HepG2 (cell line): ENCODE data around the gene RIF1. TPM values are rescaled to one million over a fixed set of nuclear protein-coding genes. Genes with fewer than 3 reads are reported as not detected.

Experiments
- ATAC-seq: fragments of 200-7000 bp; cut with Tn5 transposase; 3 replicates; pipeline ENCODE4 v1.9.1; 2020; ENCODE audit warnings: mild to moderate bottlenecking, moderate library complexity
- BruUV-seq: library from RNA; stranded (reverse); fragments of 400-500 nt; replicated peaks from 2 replicates; lab custom pipeline; 2021; lab: Mats Ljungman, UMichigan
- CTCF ChIA-PET: fragments of 300-600 bp; formaldehyde crosslinking; extraction: SDS; loops from one replicate; lab custom pipeline; 2021; ENCODE audit warnings: low total read pairs, inconsistent platforms, low intra/inter-chr PET ratio; lab: Yijun Ruan, JAX
- POLR2A ChIA-PET: fragments of 350-600 bp; sonication (Branson Sonifier 250); formaldehyde crosslinking; loops from one replicate; lab custom pipeline; 2020; ENCODE audit warnings: antibody characterized with exemption, inconsistent platforms; lab: Yijun Ruan, JAX
- DNase-seq: peaks from one replicate; pipeline ENCODE4 v3.0.0-alpha.2; 2015; ENCODE audit warnings: low spot score
- FAIRE-seq: peaks from 3 replicates; lab custom pipeline; 2011; peaks lifted over from hg19 to GRCh38; lab: Jason Lieb, UNC
- H2AFZ ChIP-seq: one replicate; pipeline ENCODE4 v1.6.1; 2011; ENCODE audit warnings: low read length, inconsistent platforms
- H3K27ac ChIP-seq: fragments of 300-600 bp; 3 replicates; pipeline ENCODE4 v1.8.0; 2011; ENCODE audit warnings: mixed run types, mild to moderate bottlenecking, mixed read lengths, low read length, inconsistent platforms; ENCODE audit not compliant: insufficient read depth; ENCODE audit errors: extremely low read length
- H3K27me3 ChIP-seq, 2 experiments: fragments of 200-600 bp in 1 of 2; 2 replicates in 1 of 2; 3 replicates in 1 of 2; pipeline versions ENCODE4 v1.6.0 to v1.8.0; 2011; ENCODE audit warnings: low read length in 2 of 2, mild to moderate bottlenecking in 2 of 2, moderate library complexity in 2 of 2, inconsistent platforms in 1 of 2; ENCODE audit not compliant: insufficient read depth in 2 of 2, control insufficient read depth in 1 of 2
- H3K36me3 ChIP-seq, 2 experiments: fragments of 200-600 bp in 1 of 2; replicated peaks in 1 of 2; 2 replicates in 1 of 2; 3 replicates in 1 of 2; pipeline versions ENCODE4 v1.5.1 to v1.8.0; 2011; ENCODE audit warnings: low read length in 2 of 2, inconsistent platforms in 1 of 2; ENCODE audit not compliant: insufficient read depth in 2 of 2, control insufficient read depth in 1 of 2
- H3K4me1 ChIP-seq: 2 replicates; pipeline ENCODE4 v1.5.1; 2012; ENCODE audit warnings: low read length, inconsistent platforms; ENCODE audit not compliant: insufficient read depth
- H3K4me2 ChIP-seq: 2 replicates; pipeline ENCODE4 v1.6.0; 2011; ENCODE audit warnings: low read depth, low read length, inconsistent platforms
- H3K4me3 ChIP-seq, 3 experiments: fragments of 200-600 bp in 1 of 3; sonication (generic), shearing (Covaris generic) in 1 of 3; replicated peaks in 1 of 3; 2 replicates each; pipeline ENCODE4 v1.5.1; 2011 to 2016; ENCODE audit warnings: low read length in 3 of 3, inconsistent platforms in 2 of 3, low read depth in 2 of 3, mild to moderate bottlenecking in 2 of 3, control low read depth in 1 of 3, mixed read lengths in 1 of 3; ENCODE audit not compliant: insufficient read depth in 1 of 3
- H3K79me2 ChIP-seq: one replicate; pipeline ENCODE4 v1.6.1; 2011; ENCODE audit warnings: low read length, inconsistent platforms; ENCODE audit not compliant: insufficient read depth
- H3K9ac ChIP-seq: 2 replicates; pipeline ENCODE4 v1.6.0; 2011; ENCODE audit warnings: mild to moderate bottlenecking, low read depth, low read length, inconsistent platforms; ENCODE audit not compliant: insufficient read depth
- H3K9me3 ChIP-seq: 2 replicates; pipeline ENCODE4 v1.5.1; 2012; ENCODE audit warnings: mild to moderate bottlenecking, low read length
- H4K20me1 ChIP-seq: 2 replicates; pipeline ENCODE4 v1.6.0; 2011; ENCODE audit warnings: inconsistent platforms, mild to moderate bottlenecking, low read length, moderate library complexity; ENCODE audit not compliant: insufficient read depth
- CENPX ChIP-seq: sonication (generic); formaldehyde crosslinking; IDR thresholded peaks from 2 replicates; pipeline ENCODE4 v1.9.0; 2021; ENCODE audit warnings: mild to moderate bottlenecking, missing genetic modification reagents, moderate library complexity
- FOSL1 ChIP-seq: sonication (generic); formaldehyde crosslinking; IDR thresholded peaks from 2 replicates; pipeline ENCODE4 v1.9.0; 2021; ENCODE audit warnings: missing genetic modification reagents, borderline replicate concordance
- FOSL2 ChIP-seq: sonication (generic); formaldehyde crosslinking; IDR thresholded peaks from 2 replicates; pipeline ENCODE4 v1.4.0; 2020; ENCODE audit warnings: missing genetic modification reagents
- IKZF1 ChIP-seq: fragments of 450-650 bp; IDR thresholded peaks from 2 replicates; pipeline ENCODE4 v1.7.1; 2016
- NRL ChIP-seq: sonication (generic); formaldehyde crosslinking; IDR thresholded peaks from 2 replicates; pipeline ENCODE4 v1.5.0; 2020; ENCODE audit warnings: missing genetic modification reagents, mild to moderate bottlenecking, moderate library complexity, borderline replicate concordance
- PAX8 ChIP-seq: sonication (generic); formaldehyde crosslinking; IDR thresholded peaks from 2 replicates; pipeline ENCODE4 v1.8.0; 2022; ENCODE audit warnings: mild to moderate bottlenecking, missing genetic modification reagents, borderline replicate concordance
- RAD21 ChIP-seq: fragments of 450-650 bp; formaldehyde crosslinking; IDR thresholded peaks from 2 replicates; pipeline ENCODE4 v1.5.0; 2020; ENCODE audit warnings: mild to moderate bottlenecking
- SP1 ChIP-seq, 2 experiments: fragments of 450-650 bp in 1 of 2; sonication (generic) in 1 of 2; formaldehyde crosslinking in 1 of 2; IDR thresholded peaks; 2 replicates each; pipeline versions ENCODE4 v1.4.0 to v1.6.1; 2016 to 2020; ENCODE audit warnings: missing genetic modification reagents in 1 of 2
- TRIM24 ChIP-seq: sonication (generic); formaldehyde crosslinking; IDR thresholded peaks from 2 replicates; pipeline ENCODE4 v1.8.0; 2022; ENCODE audit warnings: mild to moderate bottlenecking, missing genetic modification reagents
- ZNF264 ChIP-seq: sonication (generic); formaldehyde crosslinking; IDR thresholded peaks from 2 replicates; pipeline ENCODE4 v1.4.0; 2020; ENCODE audit warnings: missing genetic modification reagents
- ZNF432 ChIP-seq: sonication (generic); formaldehyde crosslinking; IDR thresholded peaks from 2 replicates; pipeline ENCODE4 v1.5.0; 2020; ENCODE audit warnings: missing genetic modification reagents, mild to moderate bottlenecking, borderline replicate concordance
- ZNF496 ChIP-seq: sonication (generic); formaldehyde crosslinking; IDR thresholded peaks from 2 replicates; pipeline ENCODE4 v1.8.1; 2023; ENCODE audit warnings: mild to moderate bottlenecking, moderate library complexity, missing genetic modification reagents; ENCODE audit not compliant: insufficient replicate concordance
- ZNF777 ChIP-seq: sonication (generic); formaldehyde crosslinking; IDR thresholded peaks from 2 replicates; pipeline ENCODE4 v1.4.0; 2020; ENCODE audit warnings: missing genetic modification reagents
- WGBS: methylation state at CpG from one replicate; pipeline ENCODE4 v1.1.6; 2017; ENCODE audit warnings: low lambda C conversion rate; 5-methylcytosine and 5-hydroxymethylcytosine counted together
- in situ Hi-C: cut with HindIII; loops from 2 replicates; pipeline ENCODE4 v1.10.0; 2017; ENCODE audit warnings: low pct_unique_long_range_greater_than_20kb; ENCODE audit not compliant: extremely low pct_ligation_motif_present
- intact Hi-C: fragments of 100-400 bp; cut with micrococcal nuclease; formaldehyde crosslinking; loops from one replicate; pipeline ENCODE4 v1.10.0; 2022; ENCODE audit not compliant: unreplicated experiment
- polyA plus RNA-seq, 8 experiments: library from polyadenylated mRNA; depleted of rRNA in 3 of 8; stranded (reverse) in 7 of 8; unstranded in 1 of 8; fragments of >200 nt; fragmentation: Illumina TruSeq in 4 of 8; extraction: Trizol in 4 of 8; gene quantifications; 2 replicates each; pipeline versions ENCODE4 v1.2.1 to v1.2.3, GENCODE V29; 2011 to 2016; ENCODE audit warnings: low read depth in 4 of 8, missing spikeins in 1 of 8, mixed read lengths in 1 of 8; ENCODE audit not compliant: insufficient read depth in 1 of 8
- total RNA-seq, 5 experiments: library from RNA; depleted of rRNA; stranded (reverse); fragments of >200 nt; fragmentation: Illumina TruSeq; extraction: Trizol; gene quantifications; 2 replicates each; pipeline ENCODE4 v1.2.3, GENCODE V29; 2016; ENCODE audit warnings: low read depth in 1 of 5
- TF ChIP-seq, protein P1 (sequence below): sonication (generic); formaldehyde crosslinking; IDR thresholded peaks from 2 replicates; pipeline ENCODE4 v1.9.0; 2021; ENCODE audit warnings: missing genetic modification reagents, borderline replicate concordance
- TF ChIP-seq, protein P2 (sequence below): sonication (generic); formaldehyde crosslinking; IDR thresholded peaks from 2 replicates; pipeline ENCODE4 v1.9.0; 2021; ENCODE audit warnings: missing genetic modification reagents, borderline replicate concordance
- TF ChIP-seq, protein P3 (sequence below): IDR thresholded peaks from 2 replicates; pipeline ENCODE4 v1.6.1; 2016; ENCODE audit warnings: mild to moderate bottlenecking
- TF ChIP-seq, protein P4 (sequence below): sonication (generic); formaldehyde crosslinking; IDR thresholded peaks from 2 replicates; pipeline ENCODE4 v1.5.0; 2020; ENCODE audit warnings: missing genetic modification reagents, mild to moderate bottlenecking, borderline replicate concordance

The RIF1 gene
- total and polyA plus RNA-seq, 2 of the 13 experiments (the other 11 are each of a cell fraction or from before 2014, with no cell fraction given) = 12.1 to 73.6 TPM

DNA sequence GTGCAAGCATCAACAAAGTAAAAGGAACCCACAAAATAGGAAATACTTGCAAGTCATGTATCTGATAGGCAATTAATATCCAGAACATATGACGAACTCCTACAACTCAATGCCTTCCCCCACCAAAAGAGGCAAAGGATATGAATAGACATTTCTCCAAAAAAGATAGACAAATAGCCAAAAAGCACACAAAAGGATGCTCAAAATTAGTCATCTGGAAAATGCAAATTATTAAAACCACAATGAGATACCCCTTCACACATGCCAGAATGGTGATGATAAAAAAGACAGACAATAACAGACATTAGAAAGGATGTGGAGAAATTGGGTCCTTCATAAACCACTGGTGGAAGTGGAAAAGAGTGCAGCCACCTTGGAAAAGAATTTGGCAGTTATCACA is 76.4 kb downstream of the RIF1 start:
- ATAC-seq = no peak

More for the DNA sequence above, 76.4 kb downstream of the RIF1 start:
- Histone ChIP-seq H2AFZ (no peak overlapping the region), H4K20me1 (no peaks in the 10 kb centered on the region), H3K27me3 (no peaks in the 10 kb centered on the region), H3K79me2 (no peaks in the 10 kb centered on the region), H3K9me3 (no peaks in the 10 kb centered on the region), H3K36me3 (peaks cover 2 to 14% of the 10 kb centered on the region in 2 experiments; a peak in 4 of 5 replicates), H3K9ac (no peak overlapping the region), H3K4me1 (peaks cover 10% of the 10 kb centered on the region), H3K4me2 (no peak overlapping the region), H3K4me3 (no peak overlapping the region), H3K27ac (no peak overlapping the region)
- DNase-seq (no peak), FAIRE-seq (no peak)
- ChIA-PET CTCF (no interaction called here), POLR2A (no interaction called here)
- intact Hi-C loops = no loop called here
- in situ Hi-C loops = no loop called here
- TF ChIP-seq RAD21 (no peak), FOSL2 (CRISPR knock-in tag) (no peak), SP1 (IDR thresholded peaks at IDR 0.05) (no peak), SP1 (CRISPR knock-in tag; IDR thresholded peaks at IDR 0.05) (no peak), ZNF777 (no peak), ZNF496 (CRISPR knock-in tag) (no peak), IKZF1 (no peak), CENPX (CRISPR knock-in tag) (no peak), PAX8 (CRISPR knock-in tag) (no peak), TRIM24 (CRISPR knock-in tag) (no peak), ZNF264 (CRISPR knock-in tag) (no peak), ZNF432 (no peak), NRL (no peak), FOSL1 (CRISPR knock-in tag) (no peak)
- TF ChIP-seq, protein P1, sequence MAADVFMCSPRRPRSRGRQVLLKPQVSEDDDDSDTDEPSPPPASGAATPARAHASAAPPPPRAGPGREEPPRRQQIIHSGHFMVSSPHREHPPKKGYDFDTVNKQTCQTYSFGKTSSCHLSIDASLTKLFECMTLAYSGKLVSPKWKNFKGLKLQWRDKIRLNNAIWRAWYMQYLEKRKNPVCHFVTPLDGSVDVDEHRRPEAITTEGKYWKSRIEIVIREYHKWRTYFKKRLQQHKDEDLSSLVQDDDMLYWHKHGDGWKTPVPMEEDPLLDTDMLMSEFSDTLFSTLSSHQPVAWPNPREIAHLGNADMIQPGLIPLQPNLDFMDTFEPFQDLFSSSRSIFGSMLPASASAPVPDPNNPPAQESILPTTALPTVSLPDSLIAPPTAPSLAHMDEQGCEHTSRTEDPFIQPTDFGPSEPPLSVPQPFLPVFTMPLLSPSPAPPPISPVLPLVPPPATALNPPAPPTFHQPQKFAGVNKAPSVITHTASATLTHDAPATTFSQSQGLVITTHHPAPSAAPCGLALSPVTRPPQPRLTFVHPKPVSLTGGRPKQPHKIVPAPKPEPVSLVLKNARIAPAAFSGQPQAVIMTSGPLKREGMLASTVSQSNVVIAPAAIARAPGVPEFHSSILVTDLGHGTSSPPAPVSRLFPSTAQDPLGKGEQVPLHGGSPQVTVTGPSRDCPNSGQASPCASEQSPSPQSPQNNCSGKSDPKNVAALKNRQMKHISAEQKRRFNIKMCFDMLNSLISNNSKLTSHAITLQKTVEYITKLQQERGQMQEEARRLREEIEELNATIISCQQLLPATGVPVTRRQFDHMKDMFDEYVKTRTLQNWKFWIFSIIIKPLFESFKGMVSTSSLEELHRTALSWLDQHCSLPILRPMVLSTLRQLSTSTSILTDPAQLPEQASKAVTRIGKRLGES (CRISPR knock-in tag) = no peak
- TF ChIP-seq, protein P2, sequence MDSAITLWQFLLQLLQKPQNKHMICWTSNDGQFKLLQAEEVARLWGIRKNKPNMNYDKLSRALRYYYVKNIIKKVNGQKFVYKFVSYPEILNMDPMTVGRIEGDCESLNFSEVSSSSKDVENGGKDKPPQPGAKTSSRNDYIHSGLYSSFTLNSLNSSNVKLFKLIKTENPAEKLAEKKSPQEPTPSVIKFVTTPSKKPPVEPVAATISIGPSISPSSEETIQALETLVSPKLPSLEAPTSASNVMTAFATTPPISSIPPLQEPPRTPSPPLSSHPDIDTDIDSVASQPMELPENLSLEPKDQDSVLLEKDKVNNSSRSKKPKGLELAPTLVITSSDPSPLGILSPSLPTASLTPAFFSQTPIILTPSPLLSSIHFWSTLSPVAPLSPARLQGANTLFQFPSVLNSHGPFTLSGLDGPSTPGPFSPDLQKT (CRISPR knock-in tag) = no peak
- TF ChIP-seq, protein P3, sequence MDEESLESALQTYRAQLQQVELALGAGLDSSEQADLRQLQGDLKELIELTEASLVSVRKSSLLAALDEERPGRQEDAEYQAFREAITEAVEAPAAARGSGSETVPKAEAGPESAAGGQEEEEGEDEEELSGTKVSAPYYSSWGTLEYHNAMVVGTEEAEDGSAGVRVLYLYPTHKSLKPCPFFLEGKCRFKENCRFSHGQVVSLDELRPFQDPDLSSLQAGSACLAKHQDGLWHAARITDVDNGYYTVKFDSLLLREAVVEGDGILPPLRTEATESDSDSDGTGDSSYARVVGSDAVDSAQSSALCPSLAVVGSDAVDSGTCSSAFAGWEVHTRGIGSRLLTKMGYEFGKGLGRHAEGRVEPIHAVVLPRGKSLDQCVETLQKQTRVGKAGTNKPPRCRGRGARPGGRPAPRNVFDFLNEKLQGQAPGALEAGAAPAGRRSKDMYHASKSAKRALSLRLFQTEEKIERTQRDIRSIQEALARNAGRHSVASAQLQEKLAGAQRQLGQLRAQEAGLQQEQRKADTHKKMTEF (CRISPR knock-in tag) = no peak
- TF ChIP-seq, protein P4, sequence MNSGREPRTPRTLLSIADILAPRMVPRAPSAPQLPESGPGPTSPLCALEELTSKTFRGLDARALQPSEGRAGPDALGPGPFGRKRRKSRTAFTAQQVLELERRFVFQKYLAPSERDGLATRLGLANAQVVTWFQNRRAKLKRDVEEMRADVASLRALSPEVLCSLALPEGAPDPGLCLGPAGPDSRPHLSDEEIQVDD (CRISPR knock-in tag) = no peak
- BruUV-seq = no TSS peak
- WGBS = 98% methylated on average over 1 of the region's 1 CpG
